Cardiac ventricle fibroblast (primary cell): ENCODE results near the gene DEFB131B. TPM values are rescaled to one million over a fixed set of nuclear protein-coding genes. Genes with fewer than 3 reads are reported as not detected.

Source experiments
- total RNA-seq: library from RNA; depleted of rRNA; stranded (reverse); fragments of >200 nt; gene quantifications from 2 replicates; pipeline ENCODE4 v1.2.3, GENCODE V29; 2015

DEFB131B gene, protein sequence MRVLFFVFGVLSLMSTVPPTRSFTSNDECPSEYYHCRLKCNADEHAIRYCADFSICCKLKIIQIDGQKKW
- total RNA-seq, result not detected in 2 replicates

DNA sequence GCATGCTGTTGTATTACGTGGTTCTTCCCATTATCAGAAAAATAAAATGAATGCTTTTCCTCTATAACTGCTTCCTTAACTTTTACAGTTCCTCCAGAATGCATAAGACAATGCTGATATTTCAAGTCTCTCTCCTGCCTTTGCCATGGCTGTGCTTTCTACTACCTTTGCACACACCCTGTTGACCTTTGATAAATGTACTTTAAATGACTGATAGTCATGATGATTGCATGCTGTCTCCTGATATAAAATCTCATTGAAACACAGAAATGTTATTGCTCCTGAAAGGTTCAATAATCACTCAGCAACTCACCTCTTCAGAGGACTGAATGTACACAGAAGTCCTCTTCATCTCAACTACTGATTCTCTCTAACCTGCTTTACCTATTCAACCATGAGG lies at the start of gene DEFB131B:
Gene DEFB131B, plus strand, starts transcription at position 395 of the 400 bp plus-strand sequence. Its CDS starts 0 bp downstream, at position 395.

GRCh38 chr11:71832811-71833210 lies 45.4 kb upstream of the DEFB131B start, which contains the start of gene DEFB108B:
Gene DEFB108B (plus strand): TSS chr11:71833200. CDS start chr11:71833200, 0 bp downstream.

DNA sequence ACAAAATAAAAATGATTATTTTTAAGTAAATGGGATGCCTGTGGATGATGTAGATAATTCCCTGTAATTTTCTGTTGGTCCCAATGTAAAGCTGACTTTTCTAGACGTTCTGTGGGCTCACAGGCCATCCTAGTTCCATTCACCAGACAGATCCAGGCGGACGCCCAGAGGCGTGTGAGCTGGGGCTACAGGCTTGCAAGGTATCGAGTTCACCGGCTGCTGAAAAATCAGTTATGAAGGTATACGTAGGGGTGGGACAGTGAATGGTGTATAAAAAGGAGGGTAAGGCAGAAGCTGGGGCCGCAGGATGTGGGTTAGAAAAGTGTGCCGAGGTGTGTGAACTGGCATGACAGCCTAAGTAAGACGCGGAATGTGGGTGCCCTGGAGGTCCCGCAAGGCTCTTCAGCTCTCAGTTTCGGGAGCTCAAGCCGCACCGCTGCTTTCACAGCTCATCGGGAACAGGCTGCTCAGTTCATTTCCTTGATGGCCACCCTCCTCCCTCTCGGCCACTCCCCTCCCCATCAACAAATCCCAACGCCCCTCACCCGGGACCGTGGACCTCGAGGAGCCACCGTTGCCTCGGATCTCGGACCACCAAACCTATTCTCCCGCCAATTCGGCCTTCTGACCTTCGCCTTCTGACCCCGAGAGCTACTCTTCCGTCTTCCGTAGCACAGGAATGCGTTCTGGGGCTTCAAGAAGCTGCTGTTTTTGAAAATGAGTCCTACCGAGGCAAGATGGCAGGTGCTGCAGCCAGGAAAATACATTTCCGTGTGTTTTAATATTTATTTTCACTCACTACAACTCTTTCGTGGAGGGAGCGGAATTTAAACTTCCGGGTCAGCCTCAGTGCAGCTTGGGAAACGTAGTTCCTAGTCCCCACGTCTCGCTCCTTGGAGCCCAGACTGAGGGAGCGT lies 49.8 kb downstream of the DEFB131B start, which contains the start of gene XNDC1N:
Gene XNDC1N, minus strand, starts transcription at position 775 of the 917 bp plus-strand sequence. CDS start 5,241 bp downstream, outside the sequence.

DNA sequence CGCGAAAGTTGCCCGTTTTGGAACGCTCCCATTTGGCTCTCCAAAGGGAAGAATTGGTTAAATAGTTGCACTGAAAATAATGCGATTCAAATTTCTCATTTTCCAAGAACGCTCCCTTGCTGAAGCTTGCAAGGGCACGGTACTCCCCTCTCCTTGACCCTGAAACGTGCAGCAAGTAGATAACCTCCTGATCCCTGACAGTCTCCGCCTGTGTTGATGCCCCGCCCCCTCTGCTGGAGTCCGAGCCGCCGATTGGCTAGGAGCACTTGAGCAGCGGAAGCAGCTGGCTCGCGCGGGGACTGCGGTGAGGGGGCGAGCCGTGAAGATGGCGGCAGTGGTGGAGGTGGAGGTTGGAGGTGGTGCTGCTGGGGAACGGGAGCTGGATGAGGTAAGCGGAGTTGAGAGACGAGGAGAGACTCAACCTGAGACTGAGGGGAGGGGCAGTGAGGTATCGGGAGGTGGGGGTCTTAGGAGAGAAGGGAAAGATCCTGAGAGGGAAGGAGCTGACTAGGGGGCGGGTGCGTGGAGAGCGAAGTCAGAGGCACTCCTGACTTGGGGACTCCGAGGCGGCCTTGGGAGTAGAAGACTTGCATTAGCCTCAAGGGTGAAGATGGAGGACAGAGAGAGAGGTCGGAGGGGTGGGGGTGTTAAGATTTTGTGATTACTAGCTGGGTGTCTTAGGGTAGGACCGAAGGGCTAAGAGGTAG lies 50.6 kb downstream of the DEFB131B start, which contains the start of gene RNF121:
Gene RNF121, plus strand, starts transcription at position 310 of the 707 bp plus-strand sequence. Its CDS starts 16 bp downstream, at position 326.

Other genes with a start within 250 kb of the DEFB131B start
- not detected in 2 replicates for gene DEFB108B, start 45.3 kb upstream of the DEFB131B start, total RNA-seq
- 1.5 and 5.7 TPM in 2 replicates for gene XNDC1N, start 50.1 kb downstream of the DEFB131B start, total RNA-seq
- 16.1 and 23.8 TPM in 2 replicates for gene RNF121, start 50.6 kb downstream of the DEFB131B start, total RNA-seq
- 1.7 and 9.0 TPM in 2 replicates for gene IL18BP, start 120.5 kb downstream of the DEFB131B start, total RNA-seq
- 135 and 139 TPM in 2 replicates for gene NUMA1, start 202.1 kb downstream of the DEFB131B start, total RNA-seq
- 3.1 and 3.4 TPM in 2 replicates for gene LRRC51, start 202.4 kb downstream of the DEFB131B start, total RNA-seq
- 118 and 136 TPM in 2 replicates for gene LAMTOR1, start 224.8 kb downstream of the DEFB131B start, total RNA-seq
- not detected in 2 replicates for gene TOMT, start 227.5 kb downstream of the DEFB131B start, total RNA-seq
- gene ANAPC15, start 234.2 kb downstream of the DEFB131B start, total RNA-seq, result 12.0 and 19.1 TPM in 2 replicates